Astrocyte (in vitro differentiated cells and primary cell): ENCODE results near the gene CCDC40. TPM values are rescaled to one million over a fixed set of nuclear protein-coding genes. Genes with fewer than 3 reads are reported as not detected.

Experiments used
- DNase-seq: peaks from one replicate; pipeline ENCODE4 v3.0.0-alpha.2; 2010; ENCODE audit warnings: low read depth
- FAIRE-seq: peaks from 2 replicates; lab custom pipeline; 2011; peaks lifted over from hg19 to GRCh38; lab: Jason Lieb, UNC
- H2AFZ ChIP-seq: 2 replicates; pipeline ENCODE4 v1.6.0; 2012; ENCODE audit warnings: low read depth, low read length, inconsistent platforms
- H3K27ac ChIP-seq: 2 replicates; pipeline ENCODE4 v1.5.1; 2011; ENCODE audit warnings: low read depth, low read length, inconsistent platforms
- H3K27me3 ChIP-seq: 2 replicates; pipeline ENCODE4 v1.6.0; 2011; ENCODE audit warnings: low read length, inconsistent platforms; ENCODE audit not compliant: insufficient read depth
- H3K36me3 ChIP-seq: 2 replicates; pipeline ENCODE4 v1.5.1; 2011; ENCODE audit warnings: low read length, inconsistent platforms; ENCODE audit not compliant: insufficient read depth
- H3K4me1 ChIP-seq: 2 replicates; pipeline ENCODE4 v1.5.1; 2011; ENCODE audit warnings: low read length, inconsistent platforms; ENCODE audit not compliant: insufficient read depth
- H3K4me2 ChIP-seq: 2 replicates; pipeline ENCODE4 v1.6.0; 2012; ENCODE audit warnings: low read length, inconsistent platforms
- H3K4me3 ChIP-seq: 2 replicates; pipeline ENCODE4 v1.5.1; 2011; ENCODE audit warnings: low read depth, mild to moderate bottlenecking, low read length, inconsistent platforms; ENCODE audit not compliant: insufficient read depth
- H3K79me2 ChIP-seq: 2 replicates; pipeline ENCODE4 v1.6.0; 2012; ENCODE audit warnings: mild to moderate bottlenecking, low read length, inconsistent platforms; ENCODE audit not compliant: insufficient read depth
- H3K9ac ChIP-seq: 2 replicates; pipeline ENCODE4 v1.6.0; 2012; ENCODE audit warnings: mild to moderate bottlenecking, low read length, inconsistent platforms
- H3K9me3 ChIP-seq: 2 replicates; pipeline ENCODE4 v1.5.1; 2012; ENCODE audit warnings: low read depth, mild to moderate bottlenecking, low read length, inconsistent platforms; ENCODE audit not compliant: insufficient read depth
- H4K20me1 ChIP-seq: 2 replicates; pipeline ENCODE4 v1.6.0; 2012; ENCODE audit warnings: low read length, inconsistent platforms; ENCODE audit not compliant: insufficient read depth
- H3K27ac Mint-ChIP-seq: one replicate; pipeline ENCODE4 v1.8.0; 2021; ENCODE audit warnings: mild to moderate bottlenecking, mixed read lengths; ENCODE audit not compliant: unreplicated experiment
- H3K27me3 Mint-ChIP-seq: one replicate; pipeline ENCODE4 v1.8.0; 2021; ENCODE audit warnings: low read depth, mixed read lengths; ENCODE audit not compliant: unreplicated experiment
- H3K36me3 Mint-ChIP-seq: one replicate; pipeline ENCODE4 v1.8.0; 2021; ENCODE audit warnings: low read depth, mixed read lengths; ENCODE audit not compliant: unreplicated experiment
- H3K4me1 Mint-ChIP-seq: one replicate; pipeline ENCODE4 v1.8.0; 2021; ENCODE audit warnings: low read depth, mixed read lengths; ENCODE audit not compliant: unreplicated experiment
- H3K4me3 Mint-ChIP-seq: one replicate; pipeline ENCODE4 v1.8.0; 2021; ENCODE audit warnings: mild to moderate bottlenecking, moderate library complexity, mixed read lengths; ENCODE audit not compliant: unreplicated experiment
- H3K9me3 Mint-ChIP-seq: one replicate; pipeline ENCODE4 v1.8.0; 2021; ENCODE audit warnings: mild to moderate bottlenecking, mixed read lengths; ENCODE audit not compliant: unreplicated experiment
- EZH2 ChIP-seq: IDR thresholded peaks from 2 replicates; pipeline ENCODE4 v1.6.1; 2012; ENCODE audit warnings: mild to moderate bottlenecking, low read length, inconsistent platforms; ENCODE audit not compliant: insufficient read depth
- total RNA-seq: library from RNA; stranded (reverse); gene quantifications from 2 replicates; pipeline ENCODE4 v1.2.1, GENCODE V29; 2021
- TF ChIP-seq, protein P1 (sequence below): IDR thresholded peaks from 2 replicates; pipeline ENCODE4 v1.5.1; 2011; ENCODE audit warnings: low read depth, mild to moderate bottlenecking, inconsistent platforms, low read length, moderate library complexity; ENCODE audit not compliant: insufficient read depth

CCDC40 gene
- total RNA-seq, 1 donor from 2014 or later, result 7.0 TPM

DNA sequence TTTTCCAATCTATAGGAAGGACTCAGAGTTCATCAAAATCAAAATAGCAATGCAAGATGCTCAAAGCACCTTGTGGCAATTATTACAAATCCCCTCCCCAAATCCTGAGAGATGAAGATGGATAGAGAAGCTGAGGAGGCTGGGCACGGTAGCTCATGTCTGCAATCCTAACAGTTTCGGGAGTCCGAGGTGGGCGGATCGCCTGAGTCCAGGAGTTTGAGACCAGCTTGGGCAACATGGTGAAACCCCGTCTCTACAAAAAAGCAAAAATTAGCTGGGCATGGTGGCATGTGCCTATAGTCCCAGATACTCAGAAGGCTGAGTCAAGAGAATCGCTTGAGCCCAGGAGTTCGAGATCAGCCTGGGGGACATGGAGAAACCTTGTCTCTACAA, 9.4 kb upstream of the CCDC40 start:
- no peak overlapping the region for H3K27ac ChIP-seq
- peaks cover 82% of the 10 kb centered on the region for H3K79me2 ChIP-seq
- Mint-ChIP-seq H3K4me3 (no peak overlapping the region), H3K9me3 (no peaks in the 10 kb centered on the region), H3K36me3 (peaks cover 4% of the 10 kb centered on the region), H3K27me3 (no peaks in the 10 kb centered on the region), H3K4me1 (peaks cover 15% of the 10 kb centered on the region), H3K27ac (no peak overlapping the region)
- no peaks in the 10 kb centered on the region for H3K36me3 ChIP-seq
- no peak overlapping the region for H2AFZ ChIP-seq
- H3K4me3 ChIP-seq, result no peak overlapping the region
- H3K4me2 ChIP-seq, result no peak overlapping the region
- H3K4me1 ChIP-seq, result peaks cover 17% of the 10 kb centered on the region
- no peak overlapping the region for H3K9ac ChIP-seq
- H3K27me3 ChIP-seq, result no peaks in the 10 kb centered on the region
- no peak for TF ChIP-seq EZH2
- TF ChIP-seq, protein P1, sequence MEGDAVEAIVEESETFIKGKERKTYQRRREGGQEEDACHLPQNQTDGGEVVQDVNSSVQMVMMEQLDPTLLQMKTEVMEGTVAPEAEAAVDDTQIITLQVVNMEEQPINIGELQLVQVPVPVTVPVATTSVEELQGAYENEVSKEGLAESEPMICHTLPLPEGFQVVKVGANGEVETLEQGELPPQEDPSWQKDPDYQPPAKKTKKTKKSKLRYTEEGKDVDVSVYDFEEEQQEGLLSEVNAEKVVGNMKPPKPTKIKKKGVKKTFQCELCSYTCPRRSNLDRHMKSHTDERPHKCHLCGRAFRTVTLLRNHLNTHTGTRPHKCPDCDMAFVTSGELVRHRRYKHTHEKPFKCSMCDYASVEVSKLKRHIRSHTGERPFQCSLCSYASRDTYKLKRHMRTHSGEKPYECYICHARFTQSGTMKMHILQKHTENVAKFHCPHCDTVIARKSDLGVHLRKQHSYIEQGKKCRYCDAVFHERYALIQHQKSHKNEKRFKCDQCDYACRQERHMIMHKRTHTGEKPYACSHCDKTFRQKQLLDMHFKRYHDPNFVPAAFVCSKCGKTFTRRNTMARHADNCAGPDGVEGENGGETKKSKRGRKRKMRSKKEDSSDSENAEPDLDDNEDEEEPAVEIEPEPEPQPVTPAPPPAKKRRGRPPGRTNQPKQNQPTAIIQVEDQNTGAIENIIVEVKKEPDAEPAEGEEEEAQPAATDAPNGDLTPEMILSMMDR, result no peak
- no peaks in the 10 kb centered on the region for H3K9me3 ChIP-seq
- peaks cover 86% of the 10 kb centered on the region for H4K20me1 ChIP-seq
- DNase-seq, result no peak
- no peak for FAIRE-seq

DNA sequence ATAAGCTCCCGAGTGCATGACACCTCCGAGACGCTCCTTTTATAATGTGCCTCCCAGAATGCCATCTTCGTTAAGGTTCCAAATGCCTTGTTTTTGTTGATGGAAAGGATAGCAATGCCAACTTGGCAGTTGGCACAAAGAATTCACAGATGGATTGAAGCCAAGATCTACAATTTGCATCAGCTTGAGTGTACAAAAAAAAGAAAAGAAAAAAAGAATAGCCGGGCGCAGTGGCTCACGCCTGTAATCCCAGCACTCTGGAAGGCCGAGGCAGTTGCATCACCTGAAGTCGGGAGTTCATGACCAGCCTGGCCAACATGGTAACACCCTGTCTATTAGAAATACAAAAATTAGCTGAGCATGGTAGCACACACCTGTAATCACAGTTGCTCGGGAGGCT, 8.4 kb upstream of the CCDC40 start:
- TF ChIP-seq EZH2, result no peak
- TF ChIP-seq, protein P1, result no peak
- H3K79me2 ChIP-seq, result peaks cover 89% of the 10 kb centered on the region

DNA sequence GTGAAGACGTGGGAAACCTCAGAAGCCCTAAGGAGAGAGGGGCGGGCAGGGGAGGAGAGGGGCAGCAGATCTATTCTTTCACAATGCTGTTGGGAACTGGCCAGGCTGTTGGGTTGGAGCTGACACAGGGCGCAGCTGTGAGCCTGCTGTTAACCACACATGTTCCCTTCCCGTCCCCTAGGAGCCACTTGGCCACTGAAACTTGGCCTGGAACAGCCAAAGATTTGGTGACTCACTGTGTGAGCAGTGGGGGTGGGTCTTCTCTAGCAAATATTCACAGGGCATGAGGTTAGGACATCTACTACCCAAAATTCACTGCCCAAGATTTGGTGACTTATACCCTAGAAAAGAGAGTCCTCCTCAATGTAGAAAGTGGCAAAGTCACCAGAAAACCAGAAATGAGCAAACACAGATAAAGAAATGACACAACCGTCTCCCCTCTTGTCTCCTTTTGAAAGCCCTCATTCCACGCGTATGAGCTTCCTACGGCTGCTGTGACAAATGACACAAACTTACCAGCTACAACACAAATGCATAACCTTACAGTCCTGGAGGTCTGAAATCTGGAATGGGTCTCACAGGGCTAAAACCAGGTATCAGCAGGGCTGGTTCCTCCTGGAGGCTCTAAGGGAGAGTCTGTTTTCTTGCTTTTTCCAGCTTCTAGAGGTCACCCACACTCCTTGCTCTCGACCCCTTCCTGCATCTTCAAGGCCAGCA, 7.0 kb upstream of the CCDC40 start:
- peak; percentile 64 for DNase-seq
- Histone ChIP-seq H3K9me3 (no peaks in the 10 kb centered on the region), H3K27ac (no peak overlapping the region), H2AFZ (no peak overlapping the region), H3K4me3 (no peak overlapping the region), H3K27me3 (no peaks in the 10 kb centered on the region), H4K20me1 (peaks cover 98% of the 10 kb centered on the region), H3K36me3 (no peaks in the 10 kb centered on the region), H3K4me2 (peak overlapping the region; percentile 62), H3K4me1 (peaks cover 18% of the 10 kb centered on the region), H3K79me2 (peaks cover 93% of the 10 kb centered on the region), H3K9ac (no peak overlapping the region)
- no peak for FAIRE-seq
- peak overlapping the region; percentile 37 for H3K4me3 Mint-ChIP-seq
- H3K36me3 Mint-ChIP-seq, result peaks cover 1% of the 10 kb centered on the region
- H3K27me3 Mint-ChIP-seq, result no peaks in the 10 kb centered on the region
- TF ChIP-seq, protein P1, result no peak
- TF ChIP-seq EZH2, result no peak
- no peaks in the 10 kb centered on the region for H3K9me3 Mint-ChIP-seq
- peaks cover 21% of the 10 kb centered on the region for H3K4me1 Mint-ChIP-seq
- no peak overlapping the region for H3K27ac Mint-ChIP-seq

More for the DNA sequence above, 8.4 kb upstream of the CCDC40 start:
- FAIRE-seq (no peak), DNase-seq (no peak)
- no peak overlapping the region for H3K27ac Mint-ChIP-seq
- H3K4me1 ChIP-seq, result peaks cover 17% of the 10 kb centered on the region
- H3K36me3 Mint-ChIP-seq, result peaks cover 1% of the 10 kb centered on the region
- no peak overlapping the region for H3K4me3 Mint-ChIP-seq
- H3K27me3 Mint-ChIP-seq, result no peaks in the 10 kb centered on the region
- no peaks in the 10 kb centered on the region for H3K27me3 ChIP-seq
- H4K20me1 ChIP-seq, result peaks cover 92% of the 10 kb centered on the region
- H3K4me2 ChIP-seq, result no peak overlapping the region
- no peak overlapping the region for H3K4me3 ChIP-seq
- no peaks in the 10 kb centered on the region for H3K9me3 ChIP-seq
- H2AFZ ChIP-seq, result no peak overlapping the region
- no peak overlapping the region for H3K27ac ChIP-seq
- H3K36me3 ChIP-seq, result no peaks in the 10 kb centered on the region
- H3K4me1 Mint-ChIP-seq, result peaks cover 15% of the 10 kb centered on the region
- no peaks in the 10 kb centered on the region for H3K9me3 Mint-ChIP-seq
- H3K9ac ChIP-seq, result no peak overlapping the region
